NCI-H128 (cell line): ENCODE data around the gene PLEKHG2.

Experiments used
- DNase-seq: peaks from one replicate; lab custom pipeline; 2025; ENCODE audit not compliant: unreplicated experiment; lab: John Stamatoyannopoulos, UW

PLEKHG2 gene

DNA sequence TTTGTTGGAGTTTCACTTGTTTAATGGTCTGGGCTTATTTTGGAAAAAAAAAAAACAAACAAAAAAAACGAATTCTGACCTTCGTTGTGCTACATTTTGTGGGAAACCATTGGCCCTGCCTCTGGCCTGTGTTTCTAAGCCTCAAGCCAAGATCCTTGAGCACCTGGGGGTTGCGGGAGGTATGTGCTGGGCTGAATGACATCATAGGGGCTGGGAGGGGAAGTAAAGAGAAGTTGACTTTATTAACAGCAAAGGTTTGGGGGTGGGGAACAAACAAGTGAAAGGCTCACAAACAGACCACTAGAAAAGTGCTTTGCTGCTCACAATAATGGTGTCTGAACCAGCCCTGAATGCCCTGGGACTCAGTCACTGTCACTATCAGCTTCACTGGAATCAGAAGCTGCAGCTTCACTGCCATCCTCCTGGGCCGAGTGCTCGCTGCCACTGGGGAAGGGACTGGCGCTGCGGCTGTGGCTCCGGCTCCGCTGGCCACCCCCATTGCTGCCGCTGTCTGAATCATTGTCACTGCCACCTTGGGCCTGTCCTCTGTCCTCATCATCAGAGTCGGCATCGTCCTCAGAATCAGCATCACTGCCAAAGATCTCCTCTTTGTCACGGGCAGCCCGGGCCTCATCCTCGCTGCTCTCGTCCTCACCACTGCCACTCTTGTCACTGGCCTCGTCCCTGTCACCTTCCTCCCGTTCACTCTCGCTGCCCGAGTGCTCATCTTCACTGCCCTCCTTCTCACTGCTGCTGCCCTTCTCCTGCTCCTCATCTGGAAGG lies 26.6 kb upstream of the PLEKHG2 start:
- no peak for DNase-seq

GRCh38 chr19:39386557-39386956 lies 25.9 kb upstream of the PLEKHG2 start:
- DNase-seq = no peak

GRCh38 chr19:39388657-39389056 lies 23.8 kb upstream of the PLEKHG2 start:
- DNase-seq = no peak

DNA sequence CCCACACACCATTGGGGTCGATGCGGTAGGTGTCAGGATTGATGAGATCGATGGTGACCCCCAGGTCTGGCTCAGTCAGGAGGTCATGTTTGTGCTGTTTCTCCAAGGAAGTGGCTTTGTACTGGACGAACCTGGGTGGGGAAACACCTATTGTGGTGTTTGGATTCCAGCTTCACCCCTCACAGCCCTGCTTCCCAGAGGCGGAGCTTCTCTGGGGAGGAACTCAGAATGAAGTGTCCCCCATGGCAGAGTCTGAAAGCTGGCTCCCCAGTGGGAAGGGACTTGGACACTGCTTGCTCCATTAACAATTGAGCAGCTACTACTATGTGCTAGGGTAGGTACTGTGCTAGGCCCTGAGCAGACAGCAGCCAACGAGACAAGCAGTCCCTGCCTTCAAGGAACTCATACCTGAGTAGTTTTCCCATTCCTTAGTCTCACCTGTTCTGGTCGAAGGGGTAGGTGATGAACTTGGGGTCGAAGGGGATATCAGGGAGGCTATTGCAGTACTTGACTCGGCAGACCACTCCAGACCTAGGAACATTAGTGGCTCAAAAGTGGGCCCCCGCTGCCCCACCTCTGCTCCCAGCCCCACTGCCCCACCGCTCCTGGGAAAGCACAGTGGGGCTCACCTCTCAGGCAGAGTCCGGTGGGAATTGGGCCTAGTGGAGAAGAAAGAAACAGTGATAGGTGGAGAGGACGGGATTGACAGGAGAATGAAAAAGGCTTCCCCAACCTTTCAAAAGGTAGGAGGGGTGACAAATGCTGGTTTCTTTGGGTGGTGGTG lies 22.6 kb upstream of the PLEKHG2 start:
- no peak for DNase-seq

GRCh38 chr19:39390451-39390750 lies 22.1 kb upstream of the PLEKHG2 start:
- DNase-seq = no peak

- DNase-seq = peak; percentile 98
These were observed 21.6 kb upstream of the PLEKHG2 start, which contains the start of the genes MED29 and PAF1 for GRCh38 chr19:39390751-39391437. Gene MED29 (plus strand): TSS chr19:39391378. CDS start chr19:39391423, 45 bp downstream. Gene PAF1 (minus strand): TSS chr19:39391106. CDS start chr19:39390864, 242 bp downstream.

GRCh38 chr19:39397360-39398296 lies 14.8 kb upstream of the PLEKHG2 start:
- peak; percentile 37 for DNase-seq

DNA sequence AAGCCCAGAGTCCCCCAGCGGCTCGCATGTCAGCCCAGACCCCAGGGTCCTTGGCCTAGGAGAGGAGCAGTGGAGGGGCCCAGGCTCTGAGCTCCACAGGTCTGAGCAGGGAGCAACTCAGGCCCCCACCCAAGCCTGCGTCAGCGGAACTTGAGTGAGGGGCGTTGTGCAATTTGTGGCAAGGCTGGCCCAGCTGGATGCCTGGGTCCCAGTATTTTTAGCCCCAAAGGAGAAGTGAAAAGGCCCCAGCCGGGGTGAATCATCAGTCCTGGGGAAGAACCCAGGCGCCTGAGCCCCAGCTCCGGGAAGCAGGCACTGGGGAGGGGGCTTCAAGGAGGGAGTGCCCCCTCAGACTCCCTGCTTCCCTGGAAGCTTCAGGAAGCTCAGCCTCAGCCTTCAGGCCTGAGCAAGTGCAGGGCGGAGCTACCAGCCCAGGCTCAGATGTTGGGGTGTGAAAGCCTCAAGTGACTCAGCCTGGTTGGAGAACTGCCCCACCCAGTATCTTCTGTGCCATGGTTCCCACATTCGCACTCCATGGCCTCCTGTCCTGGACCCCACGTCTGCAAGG lies 14.1 kb upstream of the PLEKHG2 start:
- no peak for DNase-seq

DNA sequence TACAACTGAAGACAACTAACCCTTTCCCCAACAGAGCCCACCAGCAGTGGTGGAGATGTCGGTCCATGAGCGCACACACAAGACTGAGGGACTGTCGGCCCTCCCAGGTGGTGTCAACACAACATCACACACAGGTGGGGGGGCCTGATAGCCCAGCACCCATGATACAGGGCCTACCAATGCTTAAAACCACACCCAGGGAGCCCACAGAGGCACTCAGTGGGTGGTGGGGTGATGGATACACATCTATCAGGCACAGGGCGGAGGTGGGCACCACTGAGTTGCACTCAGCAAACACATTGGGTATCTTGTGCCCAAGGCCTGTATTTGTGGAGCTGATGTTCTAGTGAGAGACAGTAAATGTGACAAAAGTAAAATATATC lies 12.8 kb upstream of the PLEKHG2 start:
- DNase-seq = no peak

GRCh38 chr19:39400061-39400460 lies 12.4 kb upstream of the PLEKHG2 start:
- no peak for DNase-seq

DNA sequence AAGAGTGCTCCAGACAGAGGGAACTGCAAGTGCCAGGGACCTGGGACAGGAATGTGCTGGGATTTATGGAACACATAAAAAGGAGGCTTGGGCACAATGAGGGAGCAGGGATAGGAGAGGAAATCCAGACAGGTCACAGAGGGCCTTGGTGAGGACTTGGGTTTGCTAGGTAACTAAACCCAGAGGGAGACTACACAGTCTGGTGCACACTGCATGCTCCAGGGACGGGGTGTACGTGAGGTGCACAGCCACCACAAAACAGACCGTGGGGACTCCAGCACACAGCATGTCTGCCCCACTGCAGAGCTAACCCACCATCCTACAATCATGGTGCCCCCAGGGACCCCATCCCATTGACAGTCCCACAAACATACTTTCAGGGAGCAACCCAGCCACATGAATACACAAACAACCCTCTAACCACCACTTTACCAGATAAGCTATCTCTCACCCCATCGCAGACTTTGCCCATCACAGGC lies 11.4 kb upstream of the PLEKHG2 start:
- DNase-seq = no peak

DNA sequence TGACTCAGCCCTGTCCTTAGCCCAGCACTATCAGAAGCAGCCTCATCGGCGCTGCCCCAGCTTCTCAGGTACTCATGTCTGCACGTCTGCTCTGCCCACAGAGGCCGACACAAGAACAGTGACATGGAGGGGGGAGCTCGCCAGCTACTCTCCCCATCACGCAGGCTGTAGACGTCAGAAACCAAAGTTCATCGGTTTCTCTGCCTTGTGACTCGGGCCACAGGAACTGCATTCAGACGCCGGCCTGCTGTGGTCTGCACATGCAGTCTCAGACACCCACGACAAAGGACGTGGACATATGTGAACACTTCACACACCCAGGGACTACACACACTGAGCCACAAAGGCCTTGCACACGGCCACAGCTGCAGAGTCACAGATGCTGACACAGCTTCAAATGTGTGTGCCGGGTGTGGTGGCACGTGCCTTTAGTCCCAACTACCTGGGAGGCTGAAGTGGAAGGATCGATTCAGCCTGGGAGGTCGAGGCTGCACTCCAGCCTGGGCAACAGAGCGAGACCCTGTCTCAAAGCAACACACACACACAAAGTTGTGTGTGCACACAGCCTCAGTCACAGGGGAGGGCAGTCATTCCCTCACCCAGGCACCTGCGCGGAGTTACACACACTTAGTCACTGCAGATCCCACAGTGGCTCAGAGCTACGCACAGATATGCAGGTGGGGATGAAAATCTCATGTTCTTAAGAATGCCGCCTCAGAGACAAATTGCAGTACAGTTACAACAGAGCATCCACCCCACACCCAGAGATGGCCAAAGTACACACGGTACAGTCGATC lies 10.7 kb upstream of the PLEKHG2 start:
- DNase-seq = no peak

DNA sequence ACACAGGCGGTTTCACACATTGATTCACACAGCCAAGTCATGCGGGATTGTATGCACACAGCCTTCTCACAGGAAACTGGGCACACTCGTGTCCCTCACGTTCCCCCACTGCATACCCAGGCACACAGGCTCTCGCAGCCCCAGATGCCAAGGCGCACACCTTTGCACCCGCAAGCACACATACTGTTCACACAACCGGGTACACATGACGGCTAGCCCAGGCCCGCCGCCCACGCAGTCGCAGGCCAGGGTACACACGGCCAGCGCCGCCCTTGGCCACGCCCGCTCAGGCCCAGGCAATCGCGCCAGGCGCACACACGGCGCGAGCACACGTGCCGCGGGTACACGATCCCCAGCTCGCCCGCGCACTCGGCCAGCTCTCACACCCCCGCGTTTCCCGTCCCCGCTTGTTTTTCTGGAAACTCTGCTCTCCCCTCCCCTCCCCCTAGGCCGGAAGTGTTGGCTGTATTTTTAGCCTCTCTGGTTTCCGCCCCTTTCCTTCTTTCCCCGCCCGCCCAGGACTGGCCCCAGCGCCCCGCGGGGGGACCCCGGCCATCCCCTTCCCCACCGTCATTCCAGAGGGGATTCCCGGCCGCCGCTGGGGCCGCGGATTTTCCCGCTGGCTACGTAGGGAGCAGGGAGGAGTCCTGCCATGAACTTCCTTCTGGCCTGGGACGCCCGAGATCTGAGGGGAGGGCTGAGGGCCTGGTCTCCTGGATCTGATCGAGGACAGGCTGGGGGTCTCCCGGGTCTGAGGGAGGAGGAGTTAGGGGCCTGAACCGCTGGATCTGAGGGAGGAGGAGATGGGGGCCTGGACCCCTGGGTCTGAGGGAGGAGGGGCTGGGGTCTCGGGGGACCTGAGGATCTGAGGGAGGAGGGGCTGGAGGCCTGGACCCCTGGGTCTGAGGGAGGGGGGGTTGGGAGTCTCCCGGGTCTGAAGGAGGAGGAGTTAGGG lies 9.8 kb upstream of the PLEKHG2 start:
- DNase-seq = peak; percentile 38

DNA sequence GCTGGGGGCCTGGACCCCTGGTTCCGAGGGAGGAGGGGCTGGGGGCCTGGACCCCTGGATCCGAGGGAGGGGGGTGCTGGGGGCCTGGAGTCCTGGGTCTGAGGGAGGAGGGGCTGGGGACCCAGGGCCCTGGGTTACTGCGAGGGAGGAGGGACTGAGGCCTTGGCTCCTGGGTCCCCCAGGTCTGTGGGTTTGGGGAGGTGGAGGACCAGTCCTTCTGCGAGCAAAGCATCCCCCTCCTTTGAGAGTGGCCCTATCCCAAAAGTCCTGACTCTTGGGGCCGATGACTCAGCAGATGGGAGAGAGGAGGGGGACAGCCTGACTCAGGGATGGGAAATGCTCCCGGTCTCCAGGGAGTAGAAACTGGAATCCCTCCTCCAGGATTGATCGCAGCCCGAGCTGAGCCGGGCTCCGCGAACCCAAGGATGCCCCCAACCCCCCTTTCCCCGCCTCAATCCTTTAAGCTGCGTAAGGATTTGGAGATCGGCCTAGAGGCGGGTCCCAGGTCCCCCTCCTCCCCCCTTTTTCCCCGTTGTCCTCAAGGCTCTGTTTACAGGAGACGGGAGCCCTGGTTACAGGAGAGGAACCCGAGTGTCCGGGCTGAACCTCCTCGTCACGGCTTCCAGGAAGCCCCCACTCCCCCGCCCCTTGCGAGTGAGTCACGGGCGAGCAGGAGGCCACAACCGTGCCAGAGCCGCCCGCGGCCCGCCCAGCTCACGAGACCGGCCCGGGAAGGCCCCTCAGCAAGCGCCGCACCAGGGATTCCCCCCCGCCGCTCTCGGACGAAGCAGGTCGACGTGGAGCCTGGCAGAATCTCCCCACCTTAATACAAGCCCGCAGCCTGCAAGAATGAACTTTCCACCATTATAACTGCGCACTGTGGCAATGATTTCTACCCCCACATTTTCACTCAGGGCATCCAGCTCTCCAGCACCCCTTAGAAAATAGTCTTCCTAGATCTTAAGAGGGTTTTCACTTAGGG lies 8.8 kb upstream of the PLEKHG2 start:
- DNase-seq = peak; percentile 22

DNA sequence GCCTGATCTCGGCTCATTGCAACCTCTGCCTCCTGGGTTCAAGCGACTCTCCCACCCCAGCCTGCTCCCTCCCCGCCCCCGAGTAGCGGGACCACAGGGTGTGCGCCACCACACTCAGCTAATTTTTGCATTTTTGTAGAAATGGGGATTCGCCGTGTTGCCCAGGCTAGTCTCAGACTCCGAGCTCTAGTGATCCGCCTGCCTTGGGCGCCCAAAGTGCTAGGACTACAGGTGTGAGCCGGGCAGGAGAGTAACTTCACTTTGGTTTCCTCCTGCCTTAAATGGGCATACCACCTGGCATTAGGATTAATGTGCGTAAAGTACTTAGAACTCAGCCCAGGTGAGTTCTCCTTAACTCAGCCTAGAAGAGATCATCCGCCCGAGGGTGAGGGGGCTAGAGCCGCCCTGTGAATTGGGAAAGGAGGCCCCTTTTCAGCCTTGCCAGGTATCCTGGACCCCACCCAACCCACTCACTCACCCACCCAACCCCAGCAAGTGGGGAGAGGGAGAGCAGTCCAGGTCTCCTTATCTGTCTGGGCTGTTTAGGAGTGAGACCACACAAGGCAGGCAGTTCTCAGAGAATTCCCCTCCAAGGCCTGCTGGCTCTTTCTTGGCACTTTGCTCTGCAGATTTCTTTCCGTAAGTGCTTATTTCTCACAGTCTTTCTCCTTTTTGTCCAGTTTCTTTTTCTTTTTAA lies 7.1 kb upstream of the PLEKHG2 start:
- DNase-seq = no peak

DNA sequence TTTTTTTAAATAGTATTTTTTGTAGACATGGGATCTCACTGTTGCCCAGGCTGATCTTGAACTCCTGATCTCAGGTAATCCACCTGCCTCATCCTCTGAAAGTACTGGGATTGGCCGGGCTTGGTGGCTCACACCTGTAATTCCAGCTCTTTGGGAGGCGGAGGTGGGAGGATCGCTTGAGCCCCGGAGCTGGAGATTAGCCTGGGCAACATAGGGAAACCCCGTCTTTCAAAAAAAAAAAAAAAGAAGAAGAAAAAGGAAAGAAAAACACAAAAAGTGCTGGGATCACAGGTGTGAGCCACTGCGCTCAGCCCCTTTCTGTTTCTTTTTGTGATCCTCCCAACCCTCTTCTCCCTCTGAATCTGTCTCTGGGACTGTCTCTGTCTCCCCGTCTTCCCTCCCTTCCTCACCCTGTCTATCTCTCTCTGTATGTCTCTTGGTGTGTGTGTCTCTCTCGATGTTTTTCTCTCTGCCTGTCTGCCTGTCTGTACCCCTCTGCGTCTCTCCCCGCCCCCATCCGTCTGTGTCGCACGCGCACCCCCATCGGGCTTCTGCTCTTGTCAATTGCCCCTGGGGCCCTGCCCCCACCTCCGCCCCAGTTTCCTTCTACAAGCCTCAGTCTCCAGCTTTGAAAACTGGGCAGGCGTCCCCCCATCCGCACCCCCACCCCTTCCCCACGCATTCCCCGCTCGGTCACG lies 6.4 kb upstream of the PLEKHG2 start:
- no peak for DNase-seq
